H1 (cell line): ENCODE measurements around the gene TMEM209. TPM values are rescaled to one million over a fixed set of nuclear protein-coding genes. Genes with fewer than 3 reads are reported as not detected.

Experiments used
- CTCF ChIA-PET: fragments of 300-600 bp; sonication (Branson Sonifier 250); formaldehyde crosslinking; loops from one replicate; lab custom pipeline; 2021; ENCODE audit not compliant: partially characterized antibody; lab: Charles Lee
- POLR2A ChIA-PET: fragments of 300-600 bp; sonication (Branson Sonifier 250); formaldehyde crosslinking; loops from one replicate; lab custom pipeline; 2021; ENCODE audit warnings: inconsistent platforms; ENCODE audit not compliant: partially characterized antibody; lab: Charles Lee
- DNase-seq, 2 experiments: peaks; one replicate each; pipeline versions ENCODE4 v3.0.0 to v3.0.0-alpha.2; 2010 to 2022; ENCODE audit warnings: low spot score in 2 of 2, low read depth in 1 of 2, mixed read lengths in 1 of 2
- FAIRE-seq: peaks from 2 replicates; lab custom pipeline; 2011; peaks lifted over from hg19 to GRCh38; lab: Jason Lieb, UNC
- H2AFZ ChIP-seq: 2 replicates; pipeline ENCODE4 v1.8.1; 2012; ENCODE audit warnings: low read length, inconsistent platforms
- H2AK5ac ChIP-seq: 2 replicates; pipeline ENCODE4 v1.6.1; 2013; ENCODE audit warnings: low read depth, low read length
- H2BK120ac ChIP-seq: replicated peaks from 2 replicates; pipeline ENCODE3; 2013; ENCODE audit warnings: low read depth, low read length, inconsistent platforms
- H2BK12ac ChIP-seq: 2 replicates; pipeline ENCODE4 v1.6.1; 2013; ENCODE audit warnings: low read depth, low read length
- H2BK15ac ChIP-seq: 2 replicates; pipeline ENCODE4 v1.6.1; 2013; ENCODE audit warnings: low read length
- H2BK20ac ChIP-seq: 2 replicates; pipeline ENCODE4 v1.6.1; 2013; ENCODE audit warnings: low read length
- H2BK5ac ChIP-seq: 2 replicates; pipeline ENCODE4 v1.6.1; 2013; ENCODE audit warnings: low read depth, low read length
- H3K14ac ChIP-seq: 2 replicates; pipeline ENCODE4 v1.6.1; 2013; ENCODE audit warnings: inconsistent platforms; ENCODE audit not compliant: insufficient read length
- H3K18ac ChIP-seq: 2 replicates; pipeline ENCODE4 v1.6.1; 2013; ENCODE audit warnings: low read length; ENCODE audit errors: extremely low read depth
- H3K23ac ChIP-seq: 2 replicates; pipeline ENCODE4 v1.6.1; 2013; ENCODE audit warnings: inconsistent platforms; ENCODE audit not compliant: insufficient read length
- H3K23me2 ChIP-seq: 2 replicates; pipeline ENCODE4 v1.6.1; 2013; ENCODE audit warnings: low read depth, low read length
- H3K27ac ChIP-seq: 2 replicates; pipeline ENCODE4 v1.6.1; 2011; ENCODE audit warnings: low read depth, low read length, inconsistent platforms
- H3K27me3 ChIP-seq, 4 experiments: replicated peaks in 1 of 4; 1 replicate in 1 of 4; 2 replicates in 3 of 4; pipeline versions ENCODE4 v1.6.1 to v1.8.1; 2011 to 2013; ENCODE audit warnings: low read length in 3 of 4, mild to moderate bottlenecking in 3 of 4, inconsistent platforms in 2 of 4, mixed read lengths in 2 of 4, moderate library complexity in 1 of 4; ENCODE audit not compliant: control insufficient read depth in 3 of 4, insufficient read depth in 3 of 4; ENCODE audit errors: extremely low read depth in 1 of 4
- H3K36me3 ChIP-seq, 4 experiments: 2 replicates each; pipeline versions ENCODE4 v1.6.1 to v1.8.1; 2011 to 2013; ENCODE audit warnings: mild to moderate bottlenecking in 4 of 4, low read length in 3 of 4, moderate library complexity in 2 of 4, control low read depth in 1 of 4, inconsistent platforms in 1 of 4; ENCODE audit not compliant: insufficient read depth in 4 of 4, control insufficient read depth in 2 of 4
- H3K4ac ChIP-seq: replicated peaks from 2 replicates; pipeline ENCODE3; 2013; ENCODE audit warnings: low read length, low read depth, mixed read lengths, inconsistent platforms; ENCODE audit not compliant: insufficient read length
- H3K4me1 ChIP-seq, 4 experiments: replicated peaks in 1 of 4; 1 replicate in 1 of 4; 2 replicates in 3 of 4; pipeline versions ENCODE4 v1.6.1 to v1.8.1; 2011 to 2013; ENCODE audit warnings: low read length in 3 of 4, inconsistent platforms in 2 of 4, mixed read lengths in 1 of 4; ENCODE audit not compliant: insufficient read depth in 4 of 4, control insufficient read depth in 3 of 4
- H3K4me2 ChIP-seq, 2 experiments: 2 replicates each; pipeline versions ENCODE4 v1.6.1 to v1.8.1; 2011 to 2013; ENCODE audit warnings: low read depth in 2 of 2, low read length in 2 of 2, control low read depth in 1 of 2, inconsistent platforms in 1 of 2, mild to moderate bottlenecking in 1 of 2; ENCODE audit not compliant: insufficient read depth in 1 of 2
- H3K4me3 ChIP-seq, 4 experiments: fragments of 200-600, 300-600 bp in 1 of 4; sonication (generic), shearing (Covaris generic), sonication (Bioruptor Twin) in 1 of 4; 2 replicates each; pipeline versions ENCODE4 v1.5.1 to v1.8.1; 2011 to 2016; ENCODE audit warnings: low read length in 4 of 4, low read depth in 3 of 4, control low read depth in 2 of 4, inconsistent platforms in 2 of 4, mild to moderate bottlenecking in 2 of 4, mixed read lengths in 1 of 4, moderate library complexity in 1 of 4; ENCODE audit not compliant: insufficient read depth in 2 of 4; ENCODE audit errors: extremely low read depth in 1 of 4
- H3K56ac ChIP-seq: replicated peaks from 2 replicates; pipeline ENCODE3; 2013; ENCODE audit warnings: low read depth, mild to moderate bottlenecking, mixed read lengths, low read length, inconsistent platforms; ENCODE audit not compliant: insufficient read length
- H3K79me1 ChIP-seq: 2 replicates; pipeline ENCODE4 v1.6.1; 2013; ENCODE audit warnings: low read depth, low read length, control low read depth
- H3K79me2 ChIP-seq, 2 experiments: 2 replicates each; pipeline versions ENCODE4 v1.6.1 to v1.8.1; 2012 to 2013; ENCODE audit warnings: low read length in 2 of 2, mild to moderate bottlenecking in 2 of 2, inconsistent platforms in 1 of 2; ENCODE audit not compliant: insufficient read depth in 2 of 2, control insufficient read depth in 1 of 2
- H3K9ac ChIP-seq, 4 experiments: replicated peaks in 1 of 4; 1 replicate in 1 of 4; 2 replicates in 3 of 4; pipeline versions ENCODE4 v1.6.1 to v1.8.1; 2011 to 2013; ENCODE audit warnings: low read depth in 3 of 4, low read length in 3 of 4, control low read depth in 2 of 4, mild to moderate bottlenecking in 2 of 4, moderate library complexity in 2 of 4, inconsistent platforms in 1 of 4; ENCODE audit errors: extremely low read depth in 1 of 4
- H3K9me3 ChIP-seq, 2 experiments: 2 replicates each; pipeline versions ENCODE4 v1.6.1 to v1.8.1; 2012 to 2013; ENCODE audit warnings: mild to moderate bottlenecking in 2 of 2, moderate library complexity in 2 of 2, control low read depth in 1 of 2, inconsistent platforms in 1 of 2, low read depth in 1 of 2, low read length in 1 of 2, mixed read lengths in 1 of 2; ENCODE audit not compliant: insufficient read depth in 2 of 2
- H4K20me1 ChIP-seq, 2 experiments: replicated peaks in 1 of 2; 2 replicates each; pipeline versions ENCODE3 to v1.8.1; 2011 to 2013; ENCODE audit warnings: inconsistent platforms in 2 of 2, low read length in 2 of 2, mild to moderate bottlenecking in 1 of 2; ENCODE audit not compliant: insufficient read depth in 2 of 2, control insufficient read depth in 1 of 2
- H4K5ac ChIP-seq: 2 replicates; pipeline ENCODE4 v1.6.1; 2013; ENCODE audit warnings: low read length, low read depth, mixed read lengths, inconsistent platforms; ENCODE audit not compliant: insufficient read length
- H4K8ac ChIP-seq: 2 replicates; pipeline ENCODE4 v1.8.0; 2013; ENCODE audit warnings: mild to moderate bottlenecking, moderate library complexity, low read length, inconsistent platforms; ENCODE audit not compliant: insufficient read depth; ENCODE audit errors: extremely low read depth
- H4K91ac ChIP-seq: replicated peaks from 2 replicates; pipeline ENCODE3; 2013; ENCODE audit warnings: low read length, mixed read lengths, inconsistent platforms; ENCODE audit not compliant: insufficient read length
- BACH1 ChIP-seq: IDR thresholded peaks from 2 replicates; pipeline ENCODE4 v1.6.1; 2012; ENCODE audit warnings: low read length, improper control_type of control experiment
- CEBPB ChIP-seq: IDR thresholded peaks from 2 replicates; pipeline ENCODE4 v1.6.1; 2012; ENCODE audit warnings: low read depth, low read length
- EP300 ChIP-seq, 2 experiments: IDR thresholded peaks; 1 replicate in 1 of 2; 2 replicates in 1 of 2; pipeline ENCODE4 v1.6.1; 2011 to 2012; ENCODE audit warnings: low read depth in 2 of 2, low read length in 2 of 2, mild to moderate bottlenecking in 2 of 2, borderline replicate concordance in 1 of 2, inconsistent platforms in 1 of 2, moderate library complexity in 1 of 2
- HDAC6 ChIP-seq: IDR thresholded peaks from one replicate; pipeline ENCODE4 v1.7.1; 2012; ENCODE audit warnings: low read depth, mild to moderate bottlenecking, inconsistent platforms, low read length, moderate library complexity
- JUN ChIP-seq: IDR thresholded peaks from 2 replicates; pipeline ENCODE4 v1.6.1; 2011; ENCODE audit warnings: low read depth, mild to moderate bottlenecking, improper control_type of control experiment, low read length
- JUND ChIP-seq: IDR thresholded peaks from 2 replicates; pipeline ENCODE4 v1.6.1; 2011; ENCODE audit warnings: mild to moderate bottlenecking, improper control_type of control experiment, low read length
- KDM5A ChIP-seq: fragments of 200-600 bp; IDR thresholded peaks from 2 replicates; pipeline ENCODE4 v1.7.1; 2012; ENCODE audit warnings: mild to moderate bottlenecking, low read length, inconsistent platforms, mixed read lengths
- POLR2A ChIP-seq, 2 experiments: IDR thresholded peaks; 1 replicate in 1 of 2; 2 replicates in 1 of 2; pipeline ENCODE4 v1.6.1; 2011; ENCODE audit warnings: low read depth in 2 of 2, low read length in 2 of 2, mild to moderate bottlenecking in 2 of 2; ENCODE audit errors: control extremely low read depth in 1 of 2
- POU5F1 ChIP-seq: IDR thresholded peaks from 2 replicates; pipeline ENCODE4 v1.6.1; 2011; ENCODE audit warnings: low read depth, mild to moderate bottlenecking, low read length, moderate library complexity
- TAF1 ChIP-seq: IDR thresholded peaks from 2 replicates; pipeline ENCODE4 v1.6.1; 2011; ENCODE audit warnings: mild to moderate bottlenecking, low read depth, low read length
- WGBS, 2 experiments: shearing (Covaris generic) in 1 of 2; methylation state at CpG; one replicate each; pipeline versions ENCODE4 v1.1.6 to v1.1.7; 2013 to 2015; ENCODE audit warnings: low lambda C conversion rate in 2 of 2, mixed read lengths in 2 of 2, inconsistent platforms in 1 of 2, low coverage in 1 of 2, missing lambda C conversion rate in 1 of 2; ENCODE audit not compliant: insufficient replicate concordance in 2 of 2, insufficient coverage in 1 of 2, insufficient read length in 1 of 2; ENCODE audit errors: extremely low coverage in 1 of 2, missing lambda C conversion rate in 1 of 2; 5-methylcytosine and 5-hydroxymethylcytosine counted together
- polyA plus RNA-seq, 7 experiments: library from polyadenylated mRNA; depleted of rRNA in 3 of 7; stranded (reverse) in 5 of 7; unstranded in 2 of 7; fragments of >200 nt in 5 of 7; fragments of 200-250 nt in 2 of 7; gene quantifications; 1 replicate in 5 of 7; 2 replicates in 1 of 7; 4 replicates in 1 of 7; pipeline versions ENCODE4 v1.2.1 to v1.2.3, GENCODE V29; 2011 to 2013; ENCODE audit warnings: missing spikeins in 2 of 7, mixed read lengths in 2 of 7
- total RNA-seq: library from RNA; stranded (reverse); fragmentation: NEBNext Ultra II Directional; extraction: Animal tissue kit (Norgen Biotek cat#: 25700); gene quantifications from 2 replicates; pipeline ENCODE4 v1.2.1, GENCODE V29; 2021
- TF ChIP-seq, protein P1 (sequence below): IDR thresholded peaks from 2 replicates; pipeline ENCODE4 v1.6.1; 2012; ENCODE audit warnings: inconsistent platforms

The TMEM209 gene
- total and polyA plus RNA-seq, 2 of the 8 experiments (the other 6 are each of a cell fraction or from before 2014, with no cell fraction given) = 28.5 to 30.5 TPM

DNA sequence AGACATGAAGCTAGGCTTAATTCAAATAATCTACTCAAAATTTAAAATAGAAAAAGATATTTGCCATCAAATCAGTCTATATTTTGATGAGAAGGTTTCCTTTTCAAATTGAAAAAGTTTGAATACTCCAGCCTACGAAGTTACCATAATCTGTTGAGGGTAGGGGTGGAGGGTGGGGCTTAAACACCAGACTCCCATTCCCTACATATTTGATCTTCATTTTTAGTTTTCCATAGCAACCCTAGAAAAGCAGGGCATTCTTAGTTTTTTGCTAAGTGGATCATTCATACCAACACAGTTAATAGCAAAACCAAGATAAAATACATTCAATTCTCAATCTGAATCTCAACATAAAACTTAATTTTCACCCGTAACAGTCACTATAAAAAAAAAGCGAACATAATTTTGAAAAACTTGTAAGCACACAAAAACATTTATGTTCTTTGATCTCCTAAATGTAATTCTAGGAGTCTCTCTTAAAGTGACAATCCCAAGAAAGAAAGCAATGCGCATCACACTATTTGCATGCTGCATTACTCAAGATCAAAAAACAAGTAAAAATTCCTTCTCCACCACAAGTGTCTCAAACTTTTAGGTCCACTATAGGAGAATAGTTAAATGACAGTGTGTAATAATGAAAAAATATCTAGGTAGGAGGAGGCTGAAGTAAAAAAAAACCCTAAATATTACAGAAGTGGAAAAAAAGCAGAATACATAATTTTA is 30.8 kb downstream of the TMEM209 start:
- CTCF ChIA-PET = interaction anchor here (1.1 kb wide), 1 partner anchor 310 kb away, joined by 3 read pairs; no protein-coding TSS in a partner anchor
- TF ChIP-seq POLR2A (IDR thresholded peaks at IDR 0.05; ENCODE audit: control extremely low read depth in 1 of 2, low read depth in 2 of 2, low read length in 2 of 2) (no peak), BACH1 (no peak), JUND (no peak), TAF1 (no peak), JUN (no peak), POU5F1 (no peak), HDAC6 (no peak), KDM5A (no peak), CEBPB (no peak), EP300 (IDR thresholded peaks at IDR 0.05; ENCODE audit: borderline replicate concordance in 1 of 2, low read depth in 2 of 2, low read length in 2 of 2) (no peak)
- TF ChIP-seq, protein P1, sequence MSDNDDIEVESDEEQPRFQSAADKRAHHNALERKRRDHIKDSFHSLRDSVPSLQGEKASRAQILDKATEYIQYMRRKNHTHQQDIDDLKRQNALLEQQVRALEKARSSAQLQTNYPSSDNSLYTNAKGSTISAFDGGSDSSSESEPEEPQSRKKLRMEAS = no peak
- H4K5ac ChIP-seq = no peak overlapping the region

More for the DNA sequence above, 30.8 kb downstream of the TMEM209 start:
- H4K91ac ChIP-seq = no peak overlapping the region
- H3K18ac ChIP-seq = no peak overlapping the region
- H2AFZ ChIP-seq = no peak overlapping the region
- no peak overlapping the region for H3K27ac ChIP-seq
- no peak overlapping the region for H3K4ac ChIP-seq
- H2BK20ac ChIP-seq = no peak overlapping the region
- no peak overlapping the region for H2BK15ac ChIP-seq
- POLR2A ChIA-PET = no interaction called here
- no peak overlapping the region for H2BK5ac ChIP-seq
- H3K9ac ChIP-seq = no peak overlapping the region
- H3K4me1 ChIP-seq = no peaks in the 10 kb centered on the region
- no peak for FAIRE-seq
- H3K4me3 ChIP-seq = no peak overlapping the region
- H3K23me2 ChIP-seq = no peaks in the 10 kb centered on the region
- no peaks in the 10 kb centered on the region for H3K27me3 ChIP-seq
- H3K9me3 ChIP-seq = no peaks in the 10 kb centered on the region
- H2AK5ac ChIP-seq = no peak overlapping the region
- no peaks in the 10 kb centered on the region for H3K79me2 ChIP-seq
- no peak overlapping the region for H3K14ac ChIP-seq
- H3K23ac ChIP-seq = no peak overlapping the region
- H3K79me1 ChIP-seq = no peaks in the 10 kb centered on the region
- no peaks in the 10 kb centered on the region for H4K20me1 ChIP-seq
- 92% methylated on average over 4 of the region's 4 CpGs; no CpG with 5 or more reads in 1 of the 2 experiments for WGBS, 2 experiments
- DNase-seq = no peak
- peaks cover 2 to 59% (median 26%) of the 10 kb centered on the region in 4 experiments; a peak in 7 of 8 replicates for H3K36me3 ChIP-seq
- H4K8ac ChIP-seq = no peak overlapping the region
- no peak overlapping the region for H3K56ac ChIP-seq
- H3K4me2 ChIP-seq = no peak overlapping the region
- H2BK12ac ChIP-seq = no peak overlapping the region
- H2BK120ac ChIP-seq = no peak overlapping the region
